ENCODE results near the gene EYA4.

The EYA4 gene

DNA sequence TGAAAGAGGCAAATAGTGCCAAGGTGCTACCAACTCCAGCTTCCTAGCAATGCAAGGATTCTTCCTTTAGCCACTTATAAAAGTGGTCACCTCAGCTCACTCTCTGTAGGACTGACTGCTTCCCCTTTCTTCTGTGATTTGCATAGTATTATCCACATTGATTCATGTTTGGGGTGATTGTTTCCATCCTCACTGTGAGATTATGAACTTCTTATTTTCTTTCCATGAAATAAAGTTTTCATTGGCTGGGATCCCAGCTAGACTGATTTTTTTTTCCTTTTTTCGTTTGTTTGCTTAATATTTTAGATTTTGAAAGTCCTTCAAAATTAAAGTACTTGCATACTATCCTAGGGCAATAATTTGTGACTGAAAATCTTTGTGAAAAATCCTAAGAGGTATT is 50.5 kb downstream of the EYA4 start:
- no peak for DNase-seq

DNA sequence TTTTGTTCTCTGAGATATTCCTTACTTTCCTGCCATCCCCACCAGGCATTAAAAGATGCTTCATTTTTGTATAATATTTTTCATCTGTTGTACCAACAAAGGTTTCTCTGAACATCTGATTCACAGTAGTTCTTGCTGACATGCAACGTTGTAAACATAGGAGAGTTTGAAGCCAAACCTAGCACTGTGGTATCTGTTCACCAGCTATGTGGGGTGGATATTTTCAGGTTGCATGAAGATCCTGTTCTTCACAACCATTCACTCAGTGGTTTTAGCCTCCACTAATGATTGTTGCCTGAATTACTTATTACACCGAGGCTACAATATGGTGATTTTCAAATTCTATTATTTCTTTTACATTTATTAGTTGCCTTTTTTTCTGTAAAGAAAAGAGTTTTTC is 56.5 kb downstream of the EYA4 start:
- no peak for DNase-seq

DNA sequence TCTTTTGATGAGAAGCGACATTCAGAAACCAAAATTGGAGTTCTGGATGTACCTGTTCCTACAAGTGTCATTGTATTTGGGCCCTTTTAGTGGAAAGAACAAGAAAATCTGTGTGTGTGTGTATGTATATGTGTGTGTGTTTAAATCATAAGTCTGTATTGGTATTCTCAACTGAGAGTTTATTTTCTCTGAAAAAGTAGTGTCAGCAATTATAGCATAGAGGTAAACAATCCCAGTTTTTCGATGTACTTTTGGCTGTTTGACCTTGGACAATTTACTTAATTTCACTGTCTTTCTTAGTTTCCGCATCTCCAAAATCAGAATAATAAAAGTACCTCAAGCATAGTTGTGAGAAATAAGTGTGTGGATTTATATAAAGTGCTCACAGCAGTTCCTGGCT is 57.2 kb downstream of the EYA4 start:
- DNase-seq: no peak

DNA sequence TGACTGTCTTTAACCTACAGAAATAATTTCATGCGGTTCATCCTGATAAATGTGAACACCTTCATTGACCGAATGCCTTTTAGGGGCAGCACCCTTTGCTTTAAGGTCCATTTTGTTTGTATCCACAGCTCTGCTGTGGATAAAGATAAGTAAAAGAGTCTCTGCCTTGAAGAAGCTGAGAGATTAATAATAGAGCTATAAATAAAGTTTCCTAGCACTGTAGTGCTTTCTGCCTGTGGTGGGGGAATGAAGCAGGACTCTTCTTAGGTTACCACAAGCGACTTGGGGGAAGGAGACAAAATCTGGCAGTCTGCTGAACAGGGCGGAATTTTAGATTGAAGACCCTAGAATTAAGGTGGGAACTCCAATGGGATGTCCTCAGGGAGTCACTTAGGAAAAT is 57.6 kb downstream of the EYA4 start:
- no peak for DNase-seq

DNA sequence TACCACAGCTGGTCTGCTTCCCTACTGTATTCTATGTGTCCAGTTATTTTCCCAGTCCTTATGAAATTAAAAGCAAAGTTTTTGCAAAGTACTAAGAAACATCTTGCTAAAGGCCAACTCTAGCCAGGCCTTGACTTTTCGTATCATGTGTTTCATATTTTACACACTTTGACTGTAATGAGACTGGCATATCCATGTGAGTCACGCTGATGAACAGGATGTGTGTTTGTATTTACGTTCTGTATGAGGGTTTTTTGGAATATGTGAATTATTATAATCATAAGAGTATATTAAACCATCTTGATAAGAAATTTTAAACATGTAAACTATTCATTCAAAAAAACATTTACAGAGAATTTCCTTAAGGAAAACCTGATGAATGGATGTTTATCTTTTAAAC is 59.7 kb downstream of the EYA4 start:
- DNase-seq: no peak

DNA sequence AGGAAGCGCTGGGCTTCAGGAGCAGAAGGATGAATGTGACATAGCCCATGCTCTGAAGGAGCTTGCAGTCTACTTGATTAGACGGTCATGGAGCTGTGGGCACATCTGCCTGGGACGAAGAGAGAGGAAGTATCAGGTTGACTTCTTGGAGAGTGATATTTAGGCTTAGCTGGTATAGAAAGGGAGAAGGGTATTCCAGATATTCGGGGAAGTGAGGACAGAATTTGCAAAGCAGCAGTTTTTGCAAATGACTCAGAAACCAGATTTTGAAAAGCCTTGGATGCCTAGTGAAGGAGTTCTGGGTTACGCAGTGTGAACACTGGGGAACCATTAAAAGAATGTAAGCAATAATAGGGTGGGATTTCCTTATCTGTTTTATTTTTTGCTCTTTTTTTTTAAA is 60.7 kb downstream of the EYA4 start:
- no peak for DNase-seq

DNA sequence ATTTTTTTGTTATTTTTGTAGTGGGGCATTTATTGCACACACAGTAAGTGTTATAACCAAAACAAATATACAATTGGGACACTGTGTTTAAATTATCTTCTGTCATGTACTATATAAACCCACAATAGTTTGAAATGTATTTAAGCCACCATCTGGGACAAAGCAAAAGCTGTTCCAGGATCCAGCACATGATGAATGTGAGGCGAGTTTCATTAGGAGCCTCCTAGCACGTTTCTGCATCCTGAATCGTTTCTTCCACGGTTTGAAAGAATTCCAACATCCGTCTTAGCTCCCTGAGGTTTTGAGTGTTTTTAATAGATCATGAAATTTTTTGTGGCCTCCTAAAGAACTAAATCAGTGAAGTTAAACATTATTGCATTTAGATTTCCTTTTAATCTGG is 65.8 kb downstream of the EYA4 start:
- no peak for DNase-seq

DNA sequence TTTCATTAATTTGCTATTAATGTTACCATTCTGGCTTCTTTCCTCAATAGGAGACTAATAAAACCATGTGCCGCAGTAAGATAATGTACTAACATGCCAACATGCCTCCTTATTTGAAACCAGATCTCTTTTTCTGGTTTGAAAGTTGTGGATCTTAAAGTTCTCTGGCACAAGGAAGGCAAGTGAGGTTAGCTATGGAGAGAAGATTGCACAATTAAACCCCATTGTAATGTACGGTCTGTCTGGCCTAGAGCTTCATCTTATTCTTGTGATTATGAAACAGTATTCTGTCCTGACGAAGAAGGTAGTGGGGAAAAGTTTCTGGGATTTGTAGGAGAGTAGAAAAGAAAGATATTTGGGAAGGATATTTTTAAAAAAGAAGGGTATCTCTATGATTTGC is 68.4 kb downstream of the EYA4 start:
- DNase-seq: no peak

DNA sequence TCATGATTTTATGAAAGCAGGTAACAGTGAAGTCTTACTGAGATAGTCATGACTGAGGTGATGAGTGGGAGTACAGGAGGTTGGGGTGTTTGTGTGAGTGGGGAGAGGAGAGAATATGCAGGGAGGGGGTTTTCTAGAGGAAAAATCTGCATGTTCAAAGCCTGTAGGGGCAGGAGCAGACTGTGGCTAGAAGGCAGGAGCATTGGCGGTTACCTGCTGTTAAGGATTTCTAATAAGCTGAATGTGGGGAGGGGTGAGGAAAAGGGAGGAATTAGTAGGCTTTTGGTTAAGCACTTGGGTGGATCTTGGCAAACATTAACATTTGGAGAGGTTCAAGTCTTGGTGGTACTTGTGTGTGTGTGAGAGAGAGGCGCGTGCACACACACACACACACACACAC is 70.8 kb downstream of the EYA4 start:
- DNase-seq: no peak

DNA sequence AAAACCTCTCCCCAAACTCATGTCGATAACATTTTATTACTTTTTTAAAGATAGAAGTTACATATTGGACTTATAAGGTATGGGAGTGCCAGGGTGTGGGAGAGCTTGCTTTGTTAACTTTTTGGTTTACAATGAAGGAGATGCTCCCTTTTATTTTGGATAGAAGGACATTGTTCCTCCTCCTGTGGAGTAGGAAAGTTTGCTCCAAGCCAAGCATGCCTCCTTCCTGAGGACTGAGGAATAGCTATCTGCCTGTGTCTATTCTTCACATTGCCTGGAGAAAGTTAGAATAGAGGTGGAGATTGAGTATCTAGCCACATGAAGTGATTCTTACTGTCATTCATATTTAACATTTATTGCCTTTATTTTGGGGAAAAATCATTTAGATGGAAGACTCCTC is 71.9 kb downstream of the EYA4 start:
- DNase-seq: no peak

DNA sequence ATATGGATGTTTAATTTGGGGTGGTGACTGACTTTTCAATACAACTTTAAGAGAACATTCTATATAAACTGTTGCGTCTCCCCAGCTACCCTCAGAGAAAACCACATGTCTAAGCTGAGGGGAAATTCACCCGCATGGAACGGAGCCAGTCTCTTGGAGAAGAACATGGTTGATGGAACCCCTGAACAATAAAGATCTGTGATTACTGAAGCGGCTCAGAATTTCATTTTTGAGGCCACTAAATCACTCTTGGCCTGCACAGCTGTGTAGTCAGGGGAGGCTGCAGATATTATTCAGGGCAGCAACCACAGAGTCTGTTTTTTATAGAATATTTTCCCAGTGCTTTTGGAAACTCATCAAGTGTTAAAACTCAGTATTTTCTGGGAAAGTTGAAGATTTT is 73.8 kb downstream of the EYA4 start:
- DNase-seq: no peak

DNA sequence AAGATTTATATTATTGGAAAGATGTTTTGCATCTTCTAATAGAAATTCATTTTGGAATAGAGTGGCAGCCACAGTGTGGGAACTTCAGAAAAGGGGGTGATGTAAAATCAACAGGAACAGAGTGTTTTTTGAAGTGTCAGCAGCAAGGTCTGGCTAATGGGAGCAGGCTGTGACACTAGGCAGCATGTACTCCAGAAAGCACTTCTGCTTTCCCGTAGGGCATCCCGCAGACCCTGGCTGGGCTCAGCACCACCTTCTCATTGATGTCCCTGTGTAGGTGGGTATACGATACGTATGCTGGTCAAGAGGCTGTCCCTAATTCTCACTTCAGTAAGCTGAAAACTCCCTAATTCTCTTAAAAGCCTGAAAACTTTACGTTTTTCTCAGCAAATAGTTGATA is 74.7 kb downstream of the EYA4 start:
- no peak for DNase-seq

DNA sequence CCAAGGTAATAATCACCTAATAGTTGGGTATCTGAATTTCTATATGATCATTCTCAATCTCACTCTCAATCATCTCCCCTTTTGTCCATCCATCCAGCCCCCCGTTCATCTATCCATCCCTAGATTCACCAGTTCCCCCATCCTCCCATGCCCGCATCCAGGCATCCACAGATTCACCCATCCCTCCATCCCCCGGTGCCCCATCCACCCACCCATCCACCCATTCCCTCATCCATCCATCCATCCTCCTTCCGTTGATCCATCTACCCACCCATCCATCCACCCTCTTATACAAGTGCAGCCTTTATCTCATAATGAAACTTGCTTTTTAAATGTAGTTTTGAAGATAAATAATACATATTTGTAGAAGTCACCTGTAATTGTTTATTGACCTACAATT is 76.5 kb downstream of the EYA4 start:
- DNase-seq: no peak

DNA sequence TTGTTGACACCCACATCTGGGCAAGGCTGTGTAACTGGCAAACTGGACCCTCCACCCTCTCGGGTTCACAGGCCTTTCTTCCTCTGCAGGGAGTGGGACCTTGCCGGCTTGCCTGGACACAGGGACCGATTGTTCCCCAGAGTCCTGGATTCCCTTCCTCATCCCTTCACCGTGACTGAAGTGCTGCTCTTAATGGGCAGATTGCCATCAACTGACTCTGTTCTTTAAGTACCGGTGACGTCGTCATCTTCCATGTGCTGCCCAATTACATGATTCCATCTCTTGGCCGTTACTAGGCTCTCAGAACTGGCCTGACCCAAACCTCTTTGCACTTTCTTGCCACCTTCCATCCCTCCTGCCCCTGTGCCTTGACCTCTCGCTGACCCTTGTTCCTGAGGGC is 85.4 kb downstream of the EYA4 start:
- DNase-seq: no peak

DNA sequence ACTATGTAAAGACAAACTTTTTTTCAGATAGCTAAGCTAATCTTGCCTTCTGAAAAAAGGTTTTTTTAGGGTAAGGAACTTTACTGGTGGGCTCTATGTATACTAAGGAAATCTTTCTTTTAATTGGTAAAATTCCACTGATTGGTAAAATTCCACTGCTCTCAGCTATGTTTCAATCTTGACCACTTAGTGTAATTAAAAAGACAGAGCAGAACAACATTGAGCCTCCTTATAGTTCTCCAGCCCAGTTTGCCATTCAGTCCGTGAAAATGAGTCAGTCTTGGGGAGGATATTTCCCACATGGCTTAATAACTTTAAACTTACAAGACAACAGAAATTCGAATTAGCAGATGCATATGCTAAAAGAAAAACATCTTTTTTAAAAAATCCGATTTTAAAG is 92.7 kb downstream of the EYA4 start:
- DNase-seq: no peak

DNA sequence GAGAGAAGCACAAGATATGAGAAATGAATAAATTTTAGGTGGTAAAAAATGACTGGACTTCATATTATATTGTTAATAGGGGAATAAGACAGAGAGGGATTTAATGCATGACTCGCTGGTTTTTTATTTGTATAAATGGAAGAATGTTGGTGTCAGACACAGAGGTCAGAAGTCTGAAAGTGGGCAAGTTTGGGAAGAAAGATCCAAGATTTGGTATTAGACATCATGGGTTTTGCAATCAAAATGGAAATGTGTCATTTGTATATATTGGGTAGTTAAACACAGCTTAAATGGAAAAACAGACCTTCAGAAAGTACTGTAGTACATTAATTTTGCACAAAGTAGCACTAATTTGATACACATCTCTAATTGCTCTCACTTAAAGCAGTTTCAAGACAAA is 96.2 kb downstream of the EYA4 start:
- DNase-seq: no peak

DNA sequence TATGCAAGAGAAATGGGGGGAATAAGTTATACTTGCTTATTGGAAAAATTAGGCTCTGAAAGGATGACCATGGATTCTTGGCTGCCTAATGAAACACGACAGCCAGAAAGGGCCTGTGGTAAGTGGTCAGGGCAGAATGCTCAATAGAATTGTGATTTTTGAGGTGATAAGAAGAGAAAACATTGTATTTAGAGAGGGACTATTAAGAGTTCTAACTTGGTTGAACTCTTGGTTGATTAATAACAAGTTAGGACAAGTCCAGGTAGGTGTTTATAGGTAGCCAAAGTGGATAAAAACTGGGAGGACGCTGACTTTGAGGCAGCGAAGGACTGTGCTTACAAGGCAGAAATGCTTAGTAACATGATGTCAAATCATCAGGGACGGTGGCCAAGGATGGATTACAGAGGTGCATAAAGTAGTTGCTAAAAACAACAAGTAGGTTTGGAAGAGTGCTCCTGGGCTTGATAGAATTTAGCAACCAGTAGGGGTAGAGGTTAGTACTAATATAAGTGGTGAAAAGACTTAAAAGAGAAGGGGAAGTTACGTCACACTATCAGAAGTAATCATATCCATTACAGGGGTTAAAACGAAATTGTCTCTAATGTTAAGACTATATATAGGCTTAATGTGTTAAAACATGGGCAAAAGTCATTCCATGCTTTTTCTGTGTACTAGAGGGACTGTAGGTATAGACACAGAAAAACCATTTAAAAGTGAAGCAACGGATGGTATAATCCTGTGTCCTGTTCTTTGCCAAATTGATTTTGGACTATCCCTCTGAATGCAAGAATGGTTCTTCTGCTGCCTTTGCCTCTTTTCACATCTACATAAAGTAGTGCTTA is 98.6 kb downstream of the EYA4 start:
- no peak for DNase-seq

DNA sequence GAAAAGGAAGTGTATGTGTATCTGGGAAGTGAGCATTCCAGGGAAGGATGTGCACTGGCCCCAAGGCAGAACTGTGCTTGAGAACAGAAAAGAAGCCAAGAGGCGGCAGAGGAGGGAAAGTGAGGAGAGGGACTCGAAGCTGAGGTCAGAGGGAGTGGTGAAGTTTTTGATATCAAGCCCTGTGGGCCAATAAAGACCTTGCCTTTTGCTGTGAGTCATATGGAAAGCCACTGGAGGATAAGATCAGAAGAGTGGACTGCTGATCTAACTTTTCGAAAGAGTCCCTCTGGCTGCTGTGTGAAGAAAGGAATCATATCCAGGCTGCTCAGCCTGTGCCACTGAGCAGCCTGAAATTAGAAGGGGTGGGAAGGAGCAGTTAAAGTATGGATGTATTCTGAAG is 99.4 kb downstream of the EYA4 start:
- DNase-seq: no peak

DNA sequence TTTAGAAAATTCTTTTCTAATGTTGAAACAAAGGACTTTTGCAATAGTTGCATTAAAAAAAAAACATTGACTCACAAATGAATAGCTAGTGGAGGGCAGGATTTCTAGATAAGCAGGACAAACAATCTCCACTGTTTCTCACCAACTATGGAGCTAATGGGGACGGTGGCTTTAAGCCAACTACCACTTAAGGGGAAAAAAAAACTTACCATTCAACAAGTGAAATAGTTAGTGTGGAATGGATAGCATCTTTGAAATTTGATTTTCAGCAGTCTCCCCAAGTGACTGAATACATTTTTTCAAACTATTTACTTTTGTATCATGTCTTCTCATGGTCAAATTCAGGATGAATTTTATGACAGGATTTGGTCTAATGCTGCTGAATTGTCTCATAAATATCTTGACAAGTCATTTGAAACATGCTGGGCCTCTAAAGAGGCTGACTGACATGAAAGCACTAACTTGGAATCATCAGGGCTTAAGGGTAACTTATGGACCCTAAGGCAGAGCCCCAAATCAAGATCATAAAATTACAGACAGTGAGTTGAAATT is 100.5 kb downstream of the EYA4 start:
- no peak for DNase-seq

DNA sequence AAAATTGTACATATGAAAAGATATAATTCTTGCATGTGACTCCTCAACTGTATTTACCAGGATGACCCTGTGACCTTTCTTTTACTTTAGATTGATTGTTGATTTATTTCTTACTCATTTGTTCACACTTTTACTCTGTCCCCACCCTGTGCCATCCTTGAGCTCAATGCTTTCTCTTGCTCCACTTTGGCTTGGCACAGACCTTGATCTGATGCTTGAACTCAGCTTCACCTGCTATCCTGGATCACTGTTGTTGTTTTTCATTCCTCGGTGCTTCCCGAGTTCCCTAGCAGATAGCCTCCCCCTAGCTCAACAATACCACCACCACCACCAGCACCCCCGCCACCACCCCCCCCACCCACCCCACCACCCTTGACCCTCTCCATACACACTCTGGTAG is 102.1 kb downstream of the EYA4 start:
- DNase-seq: no peak

DNA sequence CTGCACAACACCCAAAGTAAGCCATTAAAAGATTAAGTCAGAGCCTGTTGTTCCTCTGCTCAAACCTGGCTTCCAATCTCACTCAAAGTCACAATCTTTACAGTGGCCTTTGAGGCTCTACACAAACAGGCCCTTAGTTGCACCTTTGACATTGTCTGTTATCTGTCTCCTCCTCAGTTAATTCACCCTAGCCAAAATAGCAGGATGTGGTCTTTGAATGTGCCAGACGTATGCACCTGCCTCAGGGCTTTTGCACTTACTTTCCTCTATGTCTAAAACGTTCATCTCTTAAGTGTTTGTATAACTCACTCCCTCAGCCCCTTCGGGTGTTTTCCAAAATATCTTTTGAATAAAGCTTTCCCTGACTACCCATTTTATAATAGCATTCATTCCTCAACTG is 107.7 kb downstream of the EYA4 start:
- DNase-seq: no peak

DNA sequence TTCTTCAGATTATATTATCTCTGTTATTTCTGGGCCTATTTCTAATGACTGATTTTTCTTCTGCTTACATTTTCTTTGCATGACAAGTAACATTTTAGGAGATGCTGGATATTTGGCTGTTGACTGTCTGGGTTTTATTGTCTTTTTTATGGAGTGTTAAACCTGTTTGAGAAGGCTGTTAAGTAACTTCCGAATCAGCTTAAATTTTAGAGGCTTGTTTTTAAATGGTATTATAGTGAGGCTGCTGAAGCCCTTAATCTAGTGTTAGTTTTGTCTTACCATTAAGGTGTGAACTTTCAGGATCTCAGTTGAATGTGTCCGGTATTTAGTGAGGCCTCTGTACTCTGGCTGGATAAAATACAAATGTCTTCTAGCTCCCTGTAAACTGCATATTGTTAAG is 109.8 kb downstream of the EYA4 start:
- DNase-seq: no peak

DNA sequence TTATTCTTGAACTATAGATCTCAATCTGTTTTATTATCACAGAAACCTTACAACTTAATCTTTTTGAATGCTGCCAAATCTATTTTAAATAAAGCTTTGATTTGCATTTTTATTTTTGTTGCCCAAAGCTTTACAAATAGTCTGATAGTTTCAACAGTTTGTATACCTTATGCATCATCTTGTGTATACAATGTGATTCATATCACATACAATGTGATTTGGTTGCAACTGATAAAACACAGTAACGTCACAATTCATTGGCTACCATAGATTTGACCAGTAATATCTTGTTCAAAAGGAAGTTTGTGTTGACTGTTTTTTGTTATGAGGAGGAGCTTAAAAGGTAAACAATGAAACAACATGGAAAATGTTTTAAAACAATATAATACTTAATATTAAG is 110.9 kb downstream of the EYA4 start:
- DNase-seq: no peak

DNA sequence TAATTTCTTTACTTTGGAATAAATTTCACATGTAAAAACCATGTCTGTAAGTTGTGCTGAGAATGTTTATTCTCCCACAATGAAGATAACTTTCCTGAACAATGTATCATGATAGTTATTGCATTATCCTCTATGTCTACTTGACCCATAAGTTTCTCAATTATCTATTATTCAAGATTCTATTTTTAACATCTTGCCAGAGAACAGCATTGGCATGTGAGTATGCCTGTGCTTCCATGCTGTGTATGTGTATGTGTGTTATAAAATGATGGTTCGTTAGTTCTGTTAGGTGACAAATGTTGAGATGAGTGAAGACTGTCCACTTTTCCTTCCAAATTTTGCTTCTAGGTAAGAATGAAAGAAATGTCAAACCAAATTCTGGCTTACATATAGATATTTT is 111.9 kb downstream of the EYA4 start:
- DNase-seq: no peak

DNA sequence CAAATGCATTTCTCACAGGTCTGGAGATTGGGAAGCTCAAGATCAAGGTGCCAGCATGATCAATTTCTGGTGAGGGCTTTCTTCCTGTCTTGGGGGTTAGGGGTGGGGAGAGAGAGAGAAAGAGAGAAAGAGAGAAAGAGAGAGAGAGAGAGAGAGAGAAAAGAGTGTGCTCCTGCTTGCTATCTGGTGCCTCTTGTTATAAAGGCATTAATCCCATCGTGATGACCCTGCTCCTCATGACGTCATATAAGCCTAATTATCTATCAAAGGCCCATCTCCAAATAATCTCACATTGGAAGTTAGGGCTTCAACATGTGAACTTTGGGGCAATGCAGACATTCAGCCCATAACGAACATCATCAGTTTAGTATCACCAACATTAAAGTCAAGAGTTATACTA is 114.8 kb downstream of the EYA4 start:
- no peak for DNase-seq
